OCI-LY3 (cell line): ENCODE data around the gene VASH1.

Experiments used
- EZH2phosphoT487 ChIP-seq: fragments of 200-600 bp; shearing (Covaris generic); IDR thresholded peaks from 2 replicates; pipeline ENCODE4 v1.6.1; 2018; ENCODE audit warnings: antibody characterized with exemption, mixed run types, low read depth
- TF ChIP-seq, protein P1 (sequence below): fragments of 200-600, 300-600 bp; sonication (generic); IDR thresholded peaks from 2 replicates; pipeline ENCODE4 v1.5.1; 2014; ENCODE audit warnings: antibody characterized with exemption, low read length, low read depth

DNA sequence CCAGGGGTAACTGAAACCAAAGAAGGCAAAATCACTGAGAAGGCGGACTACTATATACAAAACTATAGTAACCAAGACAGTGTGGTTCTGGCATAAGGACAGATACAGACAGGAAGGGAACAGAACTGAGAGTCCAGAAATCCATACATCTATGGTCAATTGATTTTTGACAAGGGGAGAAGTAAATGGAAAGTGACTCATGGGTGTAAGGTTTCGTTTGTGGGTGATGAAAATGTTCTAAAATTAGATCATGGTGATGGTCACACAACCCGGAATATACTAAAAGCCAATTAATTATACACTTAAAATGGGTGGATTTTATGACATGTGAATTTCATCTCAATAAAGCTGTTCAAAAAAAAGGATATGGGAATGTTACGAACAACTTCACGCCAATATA, 32.7 kb downstream of the VASH1 start:
- TF ChIP-seq, protein P1, sequence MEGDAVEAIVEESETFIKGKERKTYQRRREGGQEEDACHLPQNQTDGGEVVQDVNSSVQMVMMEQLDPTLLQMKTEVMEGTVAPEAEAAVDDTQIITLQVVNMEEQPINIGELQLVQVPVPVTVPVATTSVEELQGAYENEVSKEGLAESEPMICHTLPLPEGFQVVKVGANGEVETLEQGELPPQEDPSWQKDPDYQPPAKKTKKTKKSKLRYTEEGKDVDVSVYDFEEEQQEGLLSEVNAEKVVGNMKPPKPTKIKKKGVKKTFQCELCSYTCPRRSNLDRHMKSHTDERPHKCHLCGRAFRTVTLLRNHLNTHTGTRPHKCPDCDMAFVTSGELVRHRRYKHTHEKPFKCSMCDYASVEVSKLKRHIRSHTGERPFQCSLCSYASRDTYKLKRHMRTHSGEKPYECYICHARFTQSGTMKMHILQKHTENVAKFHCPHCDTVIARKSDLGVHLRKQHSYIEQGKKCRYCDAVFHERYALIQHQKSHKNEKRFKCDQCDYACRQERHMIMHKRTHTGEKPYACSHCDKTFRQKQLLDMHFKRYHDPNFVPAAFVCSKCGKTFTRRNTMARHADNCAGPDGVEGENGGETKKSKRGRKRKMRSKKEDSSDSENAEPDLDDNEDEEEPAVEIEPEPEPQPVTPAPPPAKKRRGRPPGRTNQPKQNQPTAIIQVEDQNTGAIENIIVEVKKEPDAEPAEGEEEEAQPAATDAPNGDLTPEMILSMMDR, result no peak
- TF ChIP-seq EZH2phosphoT487, result no peak
